DOHH2 (cell line): ENCODE data around the gene LCE2D.
A peak's percentile ranks its signal among the peaks of the same experiment; 100 is the strongest.

ENCODE experiments used
- H3F3A ChIP-seq: fragments of 200-600 bp; sonication (generic), shearing (Covaris generic); 2 replicates; pipeline ENCODE4 v1.6.0; 2016; ENCODE audit warnings: antibody characterized with exemption, mild to moderate bottlenecking; ENCODE audit not compliant: control insufficient read depth, insufficient read depth
- H3K27ac ChIP-seq: fragments of 200-600 bp; sonication (generic); 2 replicates; pipeline ENCODE4 v1.5.1; 2014; ENCODE audit warnings: low read depth, mild to moderate bottlenecking, low read length, moderate library complexity
- H3K27me3 ChIP-seq: fragments of 200-600 bp; sonication (generic); 2 replicates; pipeline ENCODE4 v1.6.1; 2014; ENCODE audit warnings: mild to moderate bottlenecking, low read length, mixed read lengths; ENCODE audit not compliant: control insufficient read depth
- H3K36me3 ChIP-seq: fragments of 200-600 bp; sonication (generic); 2 replicates; pipeline ENCODE4 v1.6.1; 2014; ENCODE audit warnings: mild to moderate bottlenecking, low read length, moderate library complexity, mixed read lengths; ENCODE audit not compliant: control insufficient read depth
- H3K4me1 ChIP-seq: fragments of 200-600 bp; sonication (generic); 2 replicates; pipeline ENCODE4 v1.6.1; 2014; ENCODE audit warnings: mild to moderate bottlenecking, low read length, mixed read lengths; ENCODE audit not compliant: control insufficient read depth
- H3K4me2 ChIP-seq: fragments of 200-600 bp; sonication (generic); 2 replicates; pipeline ENCODE4 v1.6.0; 2014; ENCODE audit warnings: mild to moderate bottlenecking, low read length, moderate library complexity
- H3K4me3 ChIP-seq: fragments of 200-600 bp; sonication (generic); 2 replicates; pipeline ENCODE4 v1.5.1; 2014; ENCODE audit warnings: mild to moderate bottlenecking, low read length, mixed read lengths
- H3K79me2 ChIP-seq: fragments of 200-600 bp; sonication (generic); 2 replicates; pipeline ENCODE4 v1.6.1; 2014; ENCODE audit warnings: mild to moderate bottlenecking, low read length, mixed read lengths; ENCODE audit not compliant: control insufficient read depth
- H3K9me2 ChIP-seq: fragments of 200-600 bp; sonication (generic); replicated peaks from 2 replicates; pipeline ENCODE4 v1.6.1; 2014; ENCODE audit warnings: mild to moderate bottlenecking, low read length, mixed read lengths; ENCODE audit not compliant: control insufficient read depth
- H3K9me3 ChIP-seq: fragments of 200-600 bp; sonication (generic); 2 replicates; pipeline ENCODE4 v1.6.1; 2014; ENCODE audit warnings: antibody characterized with exemption, low read length, mixed read lengths; ENCODE audit not compliant: control insufficient read depth, insufficient read depth
- H4K20me1 ChIP-seq: fragments of 200-600 bp; sonication (generic); 2 replicates; pipeline ENCODE4 v1.6.0; 2014; ENCODE audit warnings: low read depth, mild to moderate bottlenecking, antibody characterized with exemption, low read length, moderate library complexity; ENCODE audit not compliant: control insufficient read depth, insufficient read depth
- CTCF ChIP-seq: fragments of 200-600 bp; sonication (generic); IDR thresholded peaks from one replicate; pipeline ENCODE4 v1.5.1; 2014; ENCODE audit warnings: antibody characterized with exemption, mild to moderate bottlenecking, low read depth, low read length; ENCODE audit not compliant: poor library complexity, severe bottlenecking
- EZH2phosphoT487 ChIP-seq: fragments of 200-600 bp; sonication (generic); IDR thresholded peaks from 2 replicates; pipeline ENCODE4 v1.6.1; 2017; ENCODE audit warnings: borderline replicate concordance, mild to moderate bottlenecking, antibody characterized with exemption, low read length, moderate library complexity, mixed read lengths

LCE2D gene

GRCh38 chr1:152622803-152623202, 40.4 kb upstream of the LCE2D start, which contains the start of gene LCE3A:
Gene LCE3A, minus strand, starts transcription at chr1:152623103. Its CDS starts 0 bp downstream, at chr1:152623103.
- Histone ChIP-seq H3K36me3 (no peaks in the 10 kb centered on the region), H3K27me3 (no peaks in the 10 kb centered on the region), H3K27ac (no peak within 1 kb of the TSS), H3K4me3 (no peak within 1 kb of the TSS), H3K79me2 (no peaks in the 10 kb centered on the region), H3K4me1 (no peaks in the 10 kb centered on the region), H3K9me2 (no peaks in the 10 kb centered on the region), H4K20me1 (no peaks in the 10 kb centered on the region), H3K9me3 (peaks cover 17% of the 10 kb centered on the region), H3K4me2 (no peak within 1 kb of the TSS), H3F3A (no peaks in the 10 kb centered on the region)
- TF ChIP-seq CTCF (no peak), EZH2phosphoT487 (no peak)

- no peaks in the 10 kb centered on the region for H3K27me3 ChIP-seq
- TF ChIP-seq CTCF (peak; percentile 57), EZH2phosphoT487 (no peak)
- H3F3A ChIP-seq, result no peaks in the 10 kb centered on the region
- no peaks in the 10 kb centered on the region for H3K36me3 ChIP-seq
- no peaks in the 10 kb centered on the region for H3K9me2 ChIP-seq
- H3K4me2 ChIP-seq, result no peak overlapping the region
- H3K4me3 ChIP-seq, result no peak overlapping the region
- H3K9me3 ChIP-seq, result peaks cover 16% of the 10 kb centered on the region
- H3K79me2 ChIP-seq, result no peaks in the 10 kb centered on the region
- H4K20me1 ChIP-seq, result no peaks in the 10 kb centered on the region
- H3K27ac ChIP-seq, result no peak overlapping the region
- H3K4me1 ChIP-seq, result no peaks in the 10 kb centered on the region
Observed at GRCh38 chr1:152623203-152623844, 39.9 kb upstream of the LCE2D start.

GRCh38 chr1:152626744-152627143, 36.4 kb upstream of the LCE2D start:
- no peaks in the 10 kb centered on the region for H3K36me3 ChIP-seq
- no peak for TF ChIP-seq EZH2phosphoT487
- TF ChIP-seq CTCF, result no peak
- H3K4me1 ChIP-seq, result no peaks in the 10 kb centered on the region
- no peaks in the 10 kb centered on the region for H4K20me1 ChIP-seq
- H3K9me2 ChIP-seq, result no peaks in the 10 kb centered on the region
- H3K79me2 ChIP-seq, result no peaks in the 10 kb centered on the region
- no peak overlapping the region for H3K27ac ChIP-seq
- H3K4me2 ChIP-seq, result no peak overlapping the region
- no peaks in the 10 kb centered on the region for H3K9me3 ChIP-seq
- no peak overlapping the region for H3K4me3 ChIP-seq
- H3F3A ChIP-seq, result no peaks in the 10 kb centered on the region
- no peaks in the 10 kb centered on the region for H3K27me3 ChIP-seq
